BLaER1 treated with 17β-estradiol and CSF1 and Interleukin-3, amounts not matched to agents 10 nM and 100 nM (cell line): ENCODE results near the gene DIPK1A.
A peak's percentile ranks its signal among the peaks of the same experiment; 100 is the strongest.

Experiments
- H3K27ac ChIP-seq, 11 experiments: shearing (Covaris generic); formaldehyde crosslinking; 2 replicates each; pipeline ENCODE4 v1.8.1; 2022
- H3K27me3 ChIP-seq, 11 experiments: shearing (Covaris generic); formaldehyde crosslinking; 2 replicates each; pipeline ENCODE4 v1.8.1; 2022
- H3K36me3 ChIP-seq, 11 experiments: shearing (Covaris generic); formaldehyde crosslinking; 2 replicates each; pipeline ENCODE4 v1.8.1; 2022
- H3K4me1 ChIP-seq, 10 experiments: shearing (Covaris generic); formaldehyde crosslinking; 2 replicates each; pipeline ENCODE4 v1.8.1; 2022
- H3K4me2 ChIP-seq, 11 experiments: shearing (Covaris generic); formaldehyde crosslinking; 2 replicates each; pipeline ENCODE4 v1.8.1; 2022
- H3K4me3 ChIP-seq, 10 experiments: shearing (Covaris generic); formaldehyde crosslinking; 2 replicates each; pipeline ENCODE4 v1.8.1; 2022
- H3K9ac ChIP-seq, 11 experiments: shearing (Covaris generic); formaldehyde crosslinking; 2 replicates each; pipeline ENCODE4 v1.8.1; 2022
- H3K9me3 ChIP-seq, 11 experiments: shearing (Covaris generic); formaldehyde crosslinking; replicated peaks in 1 of 11; 2 replicates each; pipeline ENCODE4 v1.8.1; 2022
- H4K20me1 ChIP-seq, 11 experiments: shearing (Covaris generic); formaldehyde crosslinking; 2 replicates each; pipeline ENCODE4 v1.8.1; 2022
- Cebpa-rat ChIP-seq, 11 experiments: shearing (Covaris generic); IDR thresholded peaks; 2 replicates each; pipeline ENCODE4 v1.8.1; 2022

DIPK1A gene

DNA sequence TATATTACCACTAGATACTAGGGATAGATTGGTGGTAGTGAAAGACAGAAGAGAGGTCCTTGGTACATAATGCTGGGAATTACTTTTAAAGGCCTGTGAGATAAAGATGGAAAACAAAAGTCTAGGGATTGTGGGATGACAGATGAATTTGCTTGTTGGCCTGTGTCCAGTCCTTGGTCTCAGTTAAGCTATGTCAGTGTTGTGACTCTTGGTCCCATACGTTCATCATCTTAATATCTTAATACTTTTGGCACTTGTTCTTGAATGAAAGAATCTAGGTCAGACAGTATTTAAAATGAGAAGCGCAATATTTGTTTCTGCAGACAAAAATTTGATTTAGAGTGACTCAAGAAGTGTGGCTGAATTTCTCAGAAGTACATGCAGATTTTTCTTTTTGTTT lies 121.8 kb downstream of the DIPK1A start:
- TF ChIP-seq Cebpa-rat (IDR thresholded peaks at IDR 0.05), result no peak
- no peaks in the 10 kb centered on the region for H3K9me3 ChIP-seq
- H3K4me2 ChIP-seq, result no peak overlapping the region
- H3K9ac ChIP-seq, result no peak overlapping the region
- peaks cover 99 to 100% (median 100%) of the 10 kb centered on the region in 11 experiments for H3K36me3 ChIP-seq
- H3K4me1 ChIP-seq, result peaks cover 16 to 52% (median 26%) of the 10 kb centered on the region in 10 experiments
- peaks cover 86 to 100% (median 98%) of the 10 kb centered on the region in 11 experiments for H4K20me1 ChIP-seq
- H3K27ac ChIP-seq, result no peak overlapping the region
- no peak overlapping the region for H3K4me3 ChIP-seq
- no peaks in the 10 kb centered on the region for H3K27me3 ChIP-seq

DNA sequence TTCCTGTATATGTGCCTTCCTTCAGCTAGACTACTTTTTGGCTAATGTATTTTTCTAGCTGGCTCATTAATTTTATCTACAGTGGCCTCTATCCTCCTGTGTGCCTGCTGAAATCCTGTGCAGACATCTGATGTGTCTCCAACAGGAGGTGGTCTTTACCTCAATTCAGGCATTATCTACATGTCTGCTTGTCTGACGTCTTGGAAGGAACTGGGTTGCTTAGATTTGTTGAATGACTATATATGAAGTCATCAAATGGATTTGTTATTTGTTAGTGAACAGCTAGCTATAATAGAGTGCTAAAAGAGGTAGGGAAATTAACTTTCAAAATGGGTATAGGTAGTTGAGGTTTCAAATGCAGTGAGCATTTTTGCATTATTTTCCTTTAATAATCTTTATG lies 122.7 kb downstream of the DIPK1A start:
- H3K27me3 ChIP-seq, result no peaks in the 10 kb centered on the region
- 0 out of 22 replicates have a peak overlapping the region, but pooled peaks of 1 of the 11 experiments have one; percentile 15 for H3K4me2 ChIP-seq
- H3K4me3 ChIP-seq, result no peak overlapping the region
- H3K9me3 ChIP-seq, result no peaks in the 10 kb centered on the region
- peaks cover 96 to 100% (median 100%) of the 10 kb centered on the region in 11 experiments for H4K20me1 ChIP-seq
- H3K9ac ChIP-seq, result peak overlapping the region in 1 of 11 experiments; percentile 11; a peak in 1 of 22 replicates
- TF ChIP-seq Cebpa-rat (IDR thresholded peaks at IDR 0.05), result no peak
- no peak overlapping the region for H3K27ac ChIP-seq
- peaks cover 25 to 61% (median 36%) of the 10 kb centered on the region in 10 experiments for H3K4me1 ChIP-seq
- H3K36me3 ChIP-seq, result peaks cover 100% of the 10 kb centered on the region in 11 experiments

DNA sequence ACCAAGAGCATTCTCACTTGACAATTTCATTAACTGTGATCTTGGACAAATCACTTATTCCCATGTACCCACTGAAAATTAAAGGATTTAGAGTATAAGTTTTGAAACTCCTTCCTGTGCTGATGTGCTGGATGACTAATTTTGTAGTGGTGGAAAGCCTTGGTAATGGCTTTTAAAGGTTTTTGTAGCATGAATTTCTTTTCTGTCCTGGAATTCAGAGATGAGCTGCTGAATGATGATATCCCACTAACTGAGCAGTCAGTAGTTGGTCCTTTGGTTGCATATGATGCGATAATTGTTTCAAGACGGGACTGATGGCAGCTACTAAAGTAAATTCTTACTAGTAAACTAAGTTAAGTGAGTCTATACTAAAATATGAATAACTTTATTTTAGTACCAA lies 124.2 kb downstream of the DIPK1A start:
- Histone ChIP-seq H3K4me1 (peaks cover 28 to 63% (median 38%) of the 10 kb centered on the region in 10 experiments), H3K36me3 (peaks cover 86 to 97% (median 93%) of the 10 kb centered on the region in 11 experiments), H3K4me3 (no peak overlapping the region)

DNA sequence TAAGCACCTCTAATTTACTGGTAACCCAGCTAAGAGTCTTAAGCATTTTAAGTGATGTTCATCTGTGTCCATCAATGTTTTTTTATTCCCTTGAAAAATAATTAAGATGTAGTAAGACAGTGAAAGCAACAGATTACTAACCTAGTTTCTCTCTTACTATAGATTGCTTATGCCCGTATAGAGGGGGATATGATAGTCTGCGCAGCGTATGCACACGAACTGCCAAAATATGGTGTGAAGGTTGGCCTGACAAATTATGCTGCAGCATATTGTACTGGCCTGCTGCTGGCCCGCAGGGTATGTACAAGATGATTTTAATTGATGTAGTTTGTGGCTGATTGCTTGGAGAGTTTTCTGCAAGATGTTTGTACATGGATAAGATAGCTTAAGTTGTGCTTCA lies 126.6 kb downstream of the DIPK1A start:
- peaks cover 72 to 76% (median 74%) of the 10 kb centered on the region in 11 experiments for H4K20me1 ChIP-seq
- peaks cover 31 to 65% (median 38%) of the 10 kb centered on the region in 10 experiments for H3K4me1 ChIP-seq
- H3K4me3 ChIP-seq, result peak overlapping the region in 9 of 10 experiments; percentile 87 to 99 (median 97); a peak in 15 of 20 replicates
- TF ChIP-seq Cebpa-rat (IDR thresholded peaks at IDR 0.05), result no peak
- H3K4me2 ChIP-seq, result peak overlapping the region; percentile 80 to 95 (median 90); a peak in 21 of 22 replicates
- H3K9ac ChIP-seq, result peak overlapping the region; percentile 91 to 100 (median 99); a peak in 17 of 22 replicates
- no peaks in the 10 kb centered on the region for H3K9me3 ChIP-seq
- H3K27ac ChIP-seq, result no peak overlapping the region
- H3K36me3 ChIP-seq, result peaks cover 62 to 72% (median 69%) of the 10 kb centered on the region in 11 experiments
- no peaks in the 10 kb centered on the region for H3K27me3 ChIP-seq

More for the DNA sequence above, 124.2 kb downstream of the DIPK1A start:
- no peaks in the 10 kb centered on the region for H3K9me3 ChIP-seq
- peaks cover 96 to 100% (median 98%) of the 10 kb centered on the region in 11 experiments for H4K20me1 ChIP-seq
- 0 out of 22 replicates have a peak overlapping the region, but pooled peaks of 1 of the 11 experiments have one; percentile 7 for H3K9ac ChIP-seq
- H3K4me2 ChIP-seq, result peak overlapping the region in 6 of 11 experiments; percentile 1 to 95 (median 24); a peak in 4 of 22 replicates
- H3K27ac ChIP-seq, result no peak overlapping the region
- H3K27me3 ChIP-seq, result no peaks in the 10 kb centered on the region
- TF ChIP-seq Cebpa-rat (IDR thresholded peaks at IDR 0.05), result no peak

DNA sequence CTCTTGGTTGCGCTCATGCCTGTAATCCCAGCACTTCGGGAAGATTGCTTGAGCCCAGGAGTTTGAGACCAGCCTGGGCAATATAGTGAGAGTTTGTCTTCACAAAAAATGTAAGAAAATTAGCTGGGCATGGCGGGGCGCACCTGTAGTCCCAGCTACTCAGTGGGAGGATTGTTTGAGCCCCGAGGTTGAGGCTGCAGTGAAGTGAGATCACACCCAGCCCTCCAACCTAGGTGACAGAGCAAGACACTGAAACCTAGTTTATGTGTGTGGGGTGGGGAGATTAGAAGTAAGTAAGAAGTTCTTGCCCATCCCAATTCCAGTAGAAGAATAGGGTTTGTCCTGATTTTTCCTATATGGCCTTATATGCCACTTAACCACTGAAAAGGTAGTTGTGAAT lies 127.4 kb downstream of the DIPK1A start:
- Histone ChIP-seq H3K4me3 (peak overlapping the region; percentile 87 to 99 (median 96)), H3K36me3 (peaks cover 54 to 65% (median 61%) of the 10 kb centered on the region in 11 experiments), H3K9me3 (no peaks in the 10 kb centered on the region), H3K27ac (peak overlapping the region in 10 of 11 experiments; percentile 90 to 98 (median 98); a peak in 15 of 22 replicates), H3K4me2 (peak overlapping the region; percentile 80 to 95 (median 90)), H3K27me3 (no peaks in the 10 kb centered on the region), H4K20me1 (peaks cover 65 to 68% (median 66%) of the 10 kb centered on the region in 11 experiments), H3K4me1 (peaks cover 31 to 57% (median 38%) of the 10 kb centered on the region in 10 experiments), H3K9ac (peak overlapping the region; percentile 91 to 100 (median 99))
- TF ChIP-seq Cebpa-rat (IDR thresholded peaks at IDR 0.05), result no peak

DNA sequence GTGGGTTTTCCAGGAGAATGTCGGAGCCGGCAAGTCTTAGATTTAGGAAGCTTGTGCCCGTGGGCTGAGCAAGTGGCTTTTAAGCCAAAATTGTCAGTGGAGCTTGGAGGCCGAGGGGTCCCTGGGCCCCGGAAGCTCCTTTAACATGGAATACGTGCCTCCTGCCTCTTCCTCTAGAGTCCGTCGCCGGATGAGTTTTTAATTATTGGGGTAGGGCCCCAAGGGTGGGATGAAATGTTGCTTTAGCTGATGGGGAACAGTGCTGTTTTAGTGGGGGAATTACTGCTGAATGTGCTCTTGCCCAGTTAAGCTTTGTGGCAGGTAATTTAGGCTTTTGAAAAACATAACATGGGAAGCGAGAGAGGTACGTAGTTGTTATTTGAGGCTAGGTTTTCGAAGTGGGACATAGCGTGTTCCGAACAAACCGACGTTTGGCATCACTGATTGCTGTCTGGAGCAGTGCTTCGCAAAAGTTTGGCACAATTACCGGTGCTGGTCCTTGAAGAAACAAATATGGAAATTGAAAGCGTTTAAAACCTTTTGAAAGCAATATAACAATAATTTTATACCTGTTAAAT lies 128.6 kb downstream of the DIPK1A start:
- peaks cover 52 to 56% (median 54%) of the 10 kb centered on the region in 11 experiments for H4K20me1 ChIP-seq

DNA sequence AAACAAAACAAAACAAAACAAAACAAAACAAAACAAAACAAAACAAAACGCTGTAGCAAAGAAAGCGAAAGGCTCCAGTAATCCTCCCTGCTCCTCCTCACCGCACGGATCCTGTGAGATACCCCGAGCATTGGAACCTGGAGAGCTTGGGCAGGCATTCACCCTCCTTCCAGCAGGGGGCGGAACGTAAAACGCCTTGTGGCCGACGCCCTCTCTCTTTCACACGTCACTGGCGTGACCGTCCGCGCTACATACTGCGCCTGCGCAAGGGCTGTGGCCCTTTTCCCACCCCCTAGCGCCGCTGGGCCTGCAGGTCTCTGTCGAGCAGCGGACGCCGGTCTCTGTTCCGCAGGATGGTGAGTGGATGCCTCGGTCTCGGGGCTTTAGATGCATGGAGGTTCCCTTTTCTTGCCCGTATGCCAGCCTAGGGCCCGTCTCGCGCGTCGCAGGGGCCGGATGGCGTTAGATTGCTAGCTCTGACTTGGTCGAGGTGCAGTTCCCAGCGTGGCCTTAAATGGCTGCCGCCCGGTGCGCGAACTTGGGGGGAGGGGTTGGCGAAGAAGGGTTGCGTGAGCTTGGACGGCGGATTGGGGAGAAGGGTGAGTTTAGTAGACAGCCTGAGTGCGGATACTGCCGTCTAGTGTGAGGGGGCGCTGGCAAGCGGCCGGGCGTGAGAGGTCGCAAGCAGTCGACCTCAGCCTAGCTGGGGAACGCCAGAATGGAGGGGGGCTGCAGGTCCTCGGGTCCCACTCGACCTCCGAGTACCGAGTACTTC lies 129.3 kb downstream of the DIPK1A start, which contains the start of gene RPL5:
RPL5 (plus strand) TSS at position 279 of the 775 bp plus-strand sequence; CDS start at position 354, 75 bp downstream.
- peak within 1 kb of the TSS; percentile 91 to 100 (median 99) for H3K9ac ChIP-seq
- peak within 1 kb of the TSS; percentile 80 to 95 (median 90) for H3K4me2 ChIP-seq
- H4K20me1 ChIP-seq, result peaks cover 46 to 50% (median 47%) of the 10 kb centered on the region in 11 experiments
- H3K36me3 ChIP-seq, result peaks cover 35 to 46% (median 42%) of the 10 kb centered on the region in 11 experiments
- no peak for TF ChIP-seq Cebpa-rat (IDR thresholded peaks at IDR 0.05)
- peak within 1 kb of the TSS; percentile 87 to 99 (median 96) for H3K4me3 ChIP-seq
- H3K27me3 ChIP-seq, result no peaks in the 10 kb centered on the region
- H3K27ac ChIP-seq, result peak within 1 kb of the TSS; percentile 90 to 98 (median 97)
- peaks cover 30 to 41% (median 37%) of the 10 kb centered on the region in 10 experiments for H3K4me1 ChIP-seq
- no peaks in the 10 kb centered on the region for H3K9me3 ChIP-seq

More for the DNA sequence above, 128.6 kb downstream of the DIPK1A start:
- Histone ChIP-seq H3K4me2 (peak overlapping the region; percentile 80 to 95 (median 90)), H3K4me3 (peak overlapping the region; percentile 87 to 99 (median 96)), H3K36me3 (peaks cover 42 to 53% (median 49%) of the 10 kb centered on the region in 11 experiments), H3K27me3 (no peaks in the 10 kb centered on the region), H3K9ac (peak overlapping the region; percentile 91 to 100 (median 99)), H3K27ac (peak overlapping the region; percentile 90 to 98 (median 97)), H3K4me1 (peaks cover 31 to 48% (median 38%) of the 10 kb centered on the region in 10 experiments), H3K9me3 (no peaks in the 10 kb centered on the region)
- TF ChIP-seq Cebpa-rat (IDR thresholded peaks at IDR 0.05), result no peak

DNA sequence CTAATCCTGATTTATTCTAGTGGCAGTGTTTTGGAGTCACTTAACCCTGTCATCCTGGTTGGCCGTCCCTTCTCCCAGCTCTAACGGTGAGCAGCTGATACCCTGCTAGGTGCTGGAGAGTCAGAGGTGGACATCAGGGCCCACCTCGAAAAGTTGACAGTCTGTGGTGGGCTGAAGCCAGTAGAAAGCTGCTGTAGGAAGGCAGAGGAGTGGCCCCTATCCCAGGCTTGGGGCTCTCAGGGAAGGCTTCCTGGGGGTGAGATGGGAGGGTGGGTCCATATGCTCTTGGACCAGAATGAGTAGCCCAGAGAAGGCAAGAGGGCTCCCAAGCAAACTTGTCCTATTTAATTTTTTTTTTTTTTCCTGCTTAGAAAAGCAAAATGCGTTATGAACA lies 129.9 kb downstream of the DIPK1A start:
- peak overlapping the region in 2 of 10 experiments; percentile 94 to 96; a peak in 2 of 20 replicates for H3K4me3 ChIP-seq
- peak overlapping the region in 4 of 11 experiments; percentile 11 to 98 (median 29); a peak in 5 of 22 replicates for H3K27ac ChIP-seq
- H3K9ac ChIP-seq, result peak overlapping the region in 3 of 11 experiments; percentile 15 to 99 (median 97); a peak in 5 of 22 replicates
- peak overlapping the region; percentile 15 to 57 (median 40); a peak in 16 of 22 replicates for H3K4me2 ChIP-seq
- H3K36me3 ChIP-seq, result peaks cover 29 to 40% (median 36%) of the 10 kb centered on the region in 11 experiments
- peaks cover 26 to 35% (median 32%) of the 10 kb centered on the region in 10 experiments for H3K4me1 ChIP-seq
- no peaks in the 10 kb centered on the region for H3K27me3 ChIP-seq
- no peaks in the 10 kb centered on the region for H3K9me3 ChIP-seq
- peaks cover 40 to 44% (median 41%) of the 10 kb centered on the region in 11 experiments for H4K20me1 ChIP-seq
- no peak for TF ChIP-seq Cebpa-rat (IDR thresholded peaks at IDR 0.05)
